GM23338 (cell line): ENCODE data around the gene SHROOM2. TPM values are rescaled to one million over a fixed set of nuclear protein-coding genes. Genes with fewer than 3 reads are reported as not detected.

Source experiments
- ATAC-seq: fragments of 200-7000 bp; cut with Tn5 transposase; 3 replicates; pipeline ENCODE4 v1.9.1; 2020
- DNase-seq: peaks from one replicate; pipeline ENCODE4 v3.0.0-alpha.2; 2015; ENCODE audit warnings: low spot score
- H2AFZ ChIP-seq: fragments of 200-600 bp; sonication (generic); 2 replicates; pipeline ENCODE4 v1.8.0; 2016; ENCODE audit warnings: antibody characterized with exemption, mild to moderate bottlenecking, moderate library complexity
- H3F3A ChIP-seq: fragments of 200-600 bp; sonication (generic); replicated peaks from 2 replicates; pipeline ENCODE4 v1.8.0; 2017; ENCODE audit warnings: antibody characterized with exemption, mixed run types, low read depth
- H3K27ac ChIP-seq: fragments of 200-600 bp; sonication (generic); 2 replicates; pipeline ENCODE4 v1.6.1; 2016; ENCODE audit warnings: low read depth
- H3K27me3 ChIP-seq: fragments of 200-600 bp; sonication (generic); 2 replicates; pipeline ENCODE4 v1.8.0; 2016; ENCODE audit warnings: mild to moderate bottlenecking, mixed run types, moderate library complexity; ENCODE audit not compliant: insufficient read depth
- H3K36me3 ChIP-seq: fragments of 200-600 bp; sonication (generic); 2 replicates; pipeline ENCODE4 v1.8.0; 2016; ENCODE audit warnings: mild to moderate bottlenecking; ENCODE audit not compliant: insufficient read depth
- H3K4me1 ChIP-seq: fragments of 200-600 bp; sonication (generic); 2 replicates; pipeline ENCODE4 v1.8.0; 2016; ENCODE audit warnings: mild to moderate bottlenecking, moderate library complexity; ENCODE audit not compliant: insufficient read depth
- H3K4me2 ChIP-seq: fragments of 200-600 bp; sonication (generic); 2 replicates; pipeline ENCODE4 v1.7.1; 2017; ENCODE audit warnings: mixed run types
- H3K4me3 ChIP-seq: fragments of 200-600 bp; sonication (generic); 2 replicates; pipeline ENCODE4 v1.6.1; 2016; ENCODE audit warnings: mixed run types
- H3K79me2 ChIP-seq: fragments of 200-600 bp; sonication (generic); replicated peaks from 2 replicates; pipeline ENCODE4 v1.8.0; 2017; ENCODE audit warnings: mild to moderate bottlenecking; ENCODE audit not compliant: insufficient read depth
- H3K9me2 ChIP-seq: fragments of 200-600 bp; sonication (generic); 2 replicates; pipeline ENCODE4 v1.8.0; 2017; ENCODE audit not compliant: insufficient read depth
- H4K20me1 ChIP-seq: fragments of 200-600 bp; sonication (generic); replicated peaks from 2 replicates; pipeline ENCODE4 v1.8.0; 2017; ENCODE audit warnings: mild to moderate bottlenecking; ENCODE audit not compliant: insufficient read depth
- H3K27ac Mint-ChIP-seq: 2 replicates; pipeline ENCODE4 v1.8.0; 2020; ENCODE audit warnings: inconsistent platforms, mild to moderate bottlenecking, moderate library complexity, mixed read lengths
- H3K27me3 Mint-ChIP-seq: 3 replicates; pipeline ENCODE4 v1.8.0; 2022; ENCODE audit warnings: low read depth, mild to moderate bottlenecking, moderate library complexity, mixed read lengths, inconsistent platforms; ENCODE audit not compliant: insufficient read depth, poor library complexity
- H3K36me3 Mint-ChIP-seq: 3 replicates; pipeline ENCODE4 v1.8.0; 2021; ENCODE audit warnings: low read depth, mild to moderate bottlenecking, inconsistent platforms, moderate library complexity, mixed read lengths
- H3K4me1 Mint-ChIP-seq: 3 replicates; pipeline ENCODE4 v1.8.0; 2020; ENCODE audit warnings: mild to moderate bottlenecking, inconsistent platforms, mixed read lengths
- H3K4me3 Mint-ChIP-seq: 3 replicates; pipeline ENCODE4 v1.8.0; 2021; ENCODE audit warnings: moderate library complexity, mild to moderate bottlenecking, inconsistent platforms, mixed read lengths
- H3K9me3 Mint-ChIP-seq: 3 replicates; pipeline ENCODE4 v1.8.0; 2020; ENCODE audit warnings: moderate library complexity, mild to moderate bottlenecking, inconsistent platforms, mixed read lengths
- CREB1 ChIP-seq: fragments of 250-450 bp; sonication (Bioruptor Pico); IDR thresholded peaks from 2 replicates; pipeline ENCODE4 v1.5.0; 2020; ENCODE audit warnings: low read depth, mild to moderate bottlenecking, moderate library complexity
- CTCF ChIP-seq, 2 experiments: fragments of 200-600 bp in 1 of 2; sonication (generic) in 1 of 2; conservative IDR thresholded peaks; 2 replicates each; pipeline versions ENCODE4 v1.5.1 to v1.6.1; 2016 to 2017; ENCODE audit warnings: antibody characterized with exemption in 2 of 2, low read depth in 2 of 2, mild to moderate bottlenecking in 2 of 2, moderate library complexity in 1 of 2
- ETS1 ChIP-seq: IDR thresholded peaks from 2 replicates; pipeline ENCODE4 v1.6.1; 2016; ENCODE audit warnings: antibody characterized with exemption
- EZH2 ChIP-seq: fragments of 200-600 bp; sonication (generic); IDR thresholded peaks from one replicate; pipeline ENCODE4 v1.8.0; 2017; ENCODE audit warnings: antibody characterized with exemption, mild to moderate bottlenecking, low read depth; ENCODE audit not compliant: unreplicated experiment
- JUNB ChIP-seq: IDR thresholded peaks from one replicate; pipeline ENCODE4 v1.6.1; 2016; ENCODE audit warnings: antibody characterized with exemption; ENCODE audit not compliant: unreplicated experiment
- NANOG ChIP-seq: IDR thresholded peaks from 2 replicates; pipeline ENCODE4 v1.6.1; 2016; ENCODE audit warnings: antibody characterized with exemption, borderline replicate concordance
- POLR2AphosphoS5 ChIP-seq: IDR thresholded peaks from 2 replicates; pipeline ENCODE4 v1.6.1; 2016; ENCODE audit warnings: antibody characterized with exemption, low read depth
- STAT1 ChIP-seq: IDR thresholded peaks from one replicate; pipeline ENCODE4 v1.6.1; 2016; ENCODE audit warnings: antibody characterized with exemption; ENCODE audit not compliant: unreplicated experiment
- ZNF331 ChIP-seq: fragments of 250-450 bp; sonication (Bioruptor Pico); IDR thresholded peaks from 2 replicates; pipeline ENCODE4 v1.5.0; 2020; ENCODE audit warnings: low read depth, mild to moderate bottlenecking, moderate library complexity
- ZNF462 ChIP-seq: fragments of 250-450 bp; sonication (Bioruptor Pico); IDR thresholded peaks from 2 replicates; pipeline ENCODE4 v1.5.0; 2020; ENCODE audit warnings: mild to moderate bottlenecking, moderate library complexity
- polyA plus RNA-seq: library from polyadenylated mRNA; unstranded; fragments of >200 nt; fragmentation: Nextera tagmentation; extraction: Ambion mirVana; gene quantifications from 2 replicates; pipeline ENCODE4 v1.2.1, GENCODE V29; 2016
- total RNA-seq: library from RNA; depleted of rRNA; stranded (reverse); fragments of >200 nt; shearing (Covaris generic); gene quantifications from 2 replicates; pipeline ENCODE4 v1.2.3, GENCODE V29; 2014

Gene SHROOM2
- total and polyA plus RNA-seq, 2 experiments from 2014 or later: 3.5 to 15.8 TPM

GRCh38 chrX:9992061-9992460, 205.8 kb downstream of the SHROOM2 start (continued):
- TF ChIP-seq ZNF462 (CRISPR knock-in tag): no peak
- TF ChIP-seq ETS1: no peak
- no peak for TF ChIP-seq JUNB
- TF ChIP-seq CREB1 (CRISPR knock-in tag): no peak
- TF ChIP-seq POLR2AphosphoS5: no peak
- TF ChIP-seq EZH2: no peak
- no peak for TF ChIP-seq NANOG
- no peak for TF ChIP-seq STAT1

- Histone ChIP-seq H4K20me1 (no peaks in the 10 kb centered on the region), H3K36me3 (no peaks in the 10 kb centered on the region), H3K4me2 (no peak overlapping the region), H3K79me2 (no peaks in the 10 kb centered on the region), H3K4me3 (no peak overlapping the region), H3K4me1 (no peaks in the 10 kb centered on the region), H3K9me2 (no peaks in the 10 kb centered on the region), H3K27ac (no peak overlapping the region), H2AFZ (no peak overlapping the region), H3K27me3 (no peaks in the 10 kb centered on the region), H3F3A (no peaks in the 10 kb centered on the region)
- H3K27me3 Mint-ChIP-seq: no peaks in the 10 kb centered on the region
- TF ChIP-seq CREB1 (CRISPR knock-in tag) (no peak), JUNB (no peak), ZNF331 (CRISPR knock-in tag) (no peak), CTCF (conservative IDR thresholded peaks at IDR 0.05; ENCODE audit: low read depth in 2 of 2) (no peak)
- no peak overlapping the region for H3K4me3 Mint-ChIP-seq
- ATAC-seq (no peak), DNase-seq (no peak)
- no peaks in the 10 kb centered on the region; the same call in 2 of the 3 replicates for H3K36me3 Mint-ChIP-seq
- H3K27ac Mint-ChIP-seq: no peak overlapping the region
- H3K9me3 Mint-ChIP-seq: peaks cover 6% of the 10 kb centered on the region; the same call in 2 of the 3 replicates
- no peaks in the 10 kb centered on the region for H3K4me1 Mint-ChIP-seq
Observed at GRCh38 chrX:9992724-9993123, 206.5 kb downstream of the SHROOM2 start.
